Measurements from ENCODE around the gene GOSR2. TPM values are rescaled to one million over a fixed set of nuclear protein-coding genes. Genes with fewer than 3 reads are reported as not detected.

The GOSR2 gene
- total and polyA plus RNA-seq, 2 of the 8 experiments (the other 6 are each of a cell fraction or from before 2014, with no cell fraction given): 28.2 to 36.2 TPM

- H3K14ac ChIP-seq (ENCODE audit: insufficient read length): no peak overlapping the region
- H2BK5ac ChIP-seq (ENCODE audit: low read depth, low read length): no peak overlapping the region
- H3K36me3 ChIP-seq (ENCODE audit: control insufficient read depth in 2 of 4, insufficient read depth in 4 of 4, low read length in 3 of 4): no peaks in the 10 kb centered on the region
- no peak for DNase-seq (ENCODE audit: low read depth in 1 of 2, low spot score in 2 of 2)
- ChIA-PET CTCF (ENCODE audit: partially characterized antibody) (interaction anchor here (0.6 to 4.3 kb wide), 3 partner anchors 11 to 143 kb away, joined by 3 to 29 read pairs (median 3); no protein-coding TSS in a partner anchor), POLR2A (ENCODE audit: partially characterized antibody) (interaction anchor here (0.6 kb wide), 1 partner anchor 54 kb away, joined by 3 read pairs; no protein-coding TSS in a partner anchor)
- no peak overlapping the region for H2AK5ac ChIP-seq (ENCODE audit: low read depth, low read length)
- H3K4me2 ChIP-seq (ENCODE audit: insufficient read depth in 1 of 2, low read depth in 2 of 2, low read length in 2 of 2): no peak overlapping the region
- H3K23ac ChIP-seq (ENCODE audit: insufficient read length): no peak overlapping the region
- H2BK15ac ChIP-seq (ENCODE audit: low read length): no peak overlapping the region
- no peak overlapping the region for H3K27ac ChIP-seq (ENCODE audit: low read depth, low read length)
- no peaks in the 10 kb centered on the region for H3K27me3 ChIP-seq (replicated peaks in 1 of 4; ENCODE audit: control insufficient read depth in 3 of 4, extremely low read depth in 1 of 4, insufficient read depth in 3 of 4, low read length in 3 of 4)
- H3K4me3 ChIP-seq (ENCODE audit: extremely low read depth in 1 of 4, insufficient read depth in 2 of 4, low read depth in 3 of 4, low read length in 4 of 4): no peak overlapping the region
- H3K56ac ChIP-seq (replicated peaks; ENCODE audit: insufficient read length, low read depth, low read length): no peak overlapping the region
- H3K9ac ChIP-seq (replicated peaks in 1 of 4; ENCODE audit: extremely low read depth in 1 of 4, low read depth in 3 of 4, low read length in 3 of 4): no peak overlapping the region
- H2AFZ ChIP-seq (ENCODE audit: low read length): no peak overlapping the region
- H3K4me1 ChIP-seq (replicated peaks in 1 of 4; ENCODE audit: control insufficient read depth in 3 of 4, insufficient read depth in 4 of 4, low read length in 3 of 4): peaks cover 0 to 8% (median 0%) of the 10 kb centered on the region in 4 experiments; a peak in 2 of 7 replicates
- no peaks in the 10 kb centered on the region for H3K79me2 ChIP-seq (ENCODE audit: control insufficient read depth in 1 of 2, insufficient read depth in 2 of 2, low read length in 2 of 2)
- H3K9me3 ChIP-seq (ENCODE audit: insufficient read depth in 2 of 2, low read depth in 1 of 2, low read length in 1 of 2): 0 out of 4 replicates have a peak, but pooled peaks cover 0 to 4% of the 10 kb centered on the region in 2 experiments
- H3K79me1 ChIP-seq (ENCODE audit: low read depth, low read length): no peaks in the 10 kb centered on the region
- no peaks in the 10 kb centered on the region for H3K23me2 ChIP-seq (ENCODE audit: low read depth, low read length)
- no peak overlapping the region for H4K5ac ChIP-seq (ENCODE audit: insufficient read length, low read depth, low read length)
- H4K20me1 ChIP-seq (replicated peaks in 1 of 2; ENCODE audit: control insufficient read depth in 1 of 2, insufficient read depth in 2 of 2, low read length in 2 of 2): no peaks in the 10 kb centered on the region
- no peak for FAIRE-seq
- H2BK20ac ChIP-seq (ENCODE audit: low read length): no peak overlapping the region
- H3K18ac ChIP-seq (ENCODE audit: extremely low read depth, low read length): no peak overlapping the region
- H2BK120ac ChIP-seq (replicated peaks; ENCODE audit: low read depth, low read length): no peak overlapping the region
- 84% methylated on average over 9 of the region's 9 CpGs; no CpG with 5 or more reads in 1 of the 2 experiments for WGBS, 2 experiments (ENCODE audit: extremely low coverage in 1 of 2, insufficient coverage in 1 of 2, insufficient read length in 1 of 2, insufficient replicate concordance in 2 of 2, low coverage in 1 of 2, low lambda C conversion rate in 2 of 2, missing lambda C conversion rate in 1 of 2)
- no peak overlapping the region for H4K91ac ChIP-seq (replicated peaks; ENCODE audit: insufficient read length, low read length)
- H3K4ac ChIP-seq (replicated peaks; ENCODE audit: insufficient read length, low read depth, low read length): no peak overlapping the region
- no peak overlapping the region for H2BK12ac ChIP-seq (ENCODE audit: low read depth, low read length)
- no peak overlapping the region for H4K8ac ChIP-seq (ENCODE audit: extremely low read depth, insufficient read depth, low read length)
- TF ChIP-seq SRF (IDR thresholded peaks at IDR 0.05; ENCODE audit: low read depth, low read length): no peak
- no peak for TF ChIP-seq RNF2 (IDR thresholded peaks at IDR 0.05; ENCODE audit: borderline replicate concordance, low read depth, low read length, missing control alignments, poor library complexity, severe bottlenecking)
- no peak for TF ChIP-seq TEAD4 (IDR thresholded peaks at IDR 0.05; ENCODE audit: low read depth, low read length)
- no peak for TF ChIP-seq POU5F1 (IDR thresholded peaks at IDR 0.05; ENCODE audit: low read depth, low read length)
- no peak for TF ChIP-seq RAD21 (IDR thresholded peaks at IDR 0.05 in 1 of 2, conservative IDR thresholded peaks at IDR 0.05 in 1 of 2; ENCODE audit: low read depth in 2 of 2, low read length in 2 of 2)
- no peak for TF ChIP-seq SP2 (IDR thresholded peaks at IDR 0.05; ENCODE audit: low read length)
- TF ChIP-seq RFX5 (IDR thresholded peaks at IDR 0.05; ENCODE audit: borderline replicate concordance, low read depth, low read length): no peak
- no peak for TF ChIP-seq SP1 (IDR thresholded peaks at IDR 0.05; ENCODE audit: low read depth, low read length)
- no peak for TF ChIP-seq HDAC6 (IDR thresholded peaks at IDR 0.05; ENCODE audit: low read depth, low read length)
- no peak for TF ChIP-seq JUND (IDR thresholded peaks at IDR 0.05; ENCODE audit: low read length)
- no peak for TF ChIP-seq SIX5 (IDR thresholded peaks at IDR 0.05; ENCODE audit: low read depth, low read length)
- no peak for TF ChIP-seq BCL11A (IDR thresholded peaks at IDR 0.05; ENCODE audit: low read depth in 2 of 2, low read length in 2 of 2)
These were observed 26.0 kb upstream of the GOSR2 start for GRCh38 chr17:46896991-46897390.
